HG03280 (cell line): ENCODE measurements around the gene IL21R.

ENCODE experiments used
- ATAC-seq: cut with Tn5 transposase; IDR thresholded peaks from one replicate; pipeline ENCODE4 v1.9.1; 2021; ENCODE audit warnings: mild to moderate bottlenecking, moderate library complexity; ENCODE audit not compliant: unreplicated experiment

The IL21R gene

DNA sequence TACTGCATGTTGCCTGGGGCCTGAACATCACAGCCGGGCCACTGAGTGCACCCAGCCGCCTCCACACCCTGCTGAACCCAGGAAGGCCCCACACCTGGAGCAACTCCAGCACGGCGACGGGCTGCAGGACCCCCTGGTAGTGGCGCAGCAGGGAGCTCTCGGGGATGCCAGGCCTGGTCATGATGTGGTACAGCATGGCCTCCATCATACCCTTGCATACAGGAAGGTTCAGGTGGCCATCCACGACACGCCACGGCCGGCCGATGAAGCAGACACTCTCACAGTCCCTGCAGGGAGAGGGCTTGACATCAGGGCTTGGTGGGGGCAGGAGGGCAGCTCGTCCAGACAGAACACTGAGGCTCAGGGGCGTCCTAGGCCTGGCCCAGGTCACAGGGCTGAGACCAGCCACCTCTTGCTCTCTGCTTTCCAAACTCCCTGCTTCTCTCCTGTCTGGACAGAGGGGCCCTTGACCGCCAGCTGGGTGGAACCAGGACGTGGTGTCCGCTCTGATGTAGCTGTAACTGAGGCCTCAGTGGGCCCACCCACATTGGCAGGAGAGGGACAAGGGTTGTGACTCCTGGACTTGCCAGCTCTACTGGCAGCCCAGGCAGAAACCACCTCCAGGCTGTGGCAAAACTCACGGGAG, 60.3 kb downstream of the IL21R start:
- ATAC-seq: no peak

DNA sequence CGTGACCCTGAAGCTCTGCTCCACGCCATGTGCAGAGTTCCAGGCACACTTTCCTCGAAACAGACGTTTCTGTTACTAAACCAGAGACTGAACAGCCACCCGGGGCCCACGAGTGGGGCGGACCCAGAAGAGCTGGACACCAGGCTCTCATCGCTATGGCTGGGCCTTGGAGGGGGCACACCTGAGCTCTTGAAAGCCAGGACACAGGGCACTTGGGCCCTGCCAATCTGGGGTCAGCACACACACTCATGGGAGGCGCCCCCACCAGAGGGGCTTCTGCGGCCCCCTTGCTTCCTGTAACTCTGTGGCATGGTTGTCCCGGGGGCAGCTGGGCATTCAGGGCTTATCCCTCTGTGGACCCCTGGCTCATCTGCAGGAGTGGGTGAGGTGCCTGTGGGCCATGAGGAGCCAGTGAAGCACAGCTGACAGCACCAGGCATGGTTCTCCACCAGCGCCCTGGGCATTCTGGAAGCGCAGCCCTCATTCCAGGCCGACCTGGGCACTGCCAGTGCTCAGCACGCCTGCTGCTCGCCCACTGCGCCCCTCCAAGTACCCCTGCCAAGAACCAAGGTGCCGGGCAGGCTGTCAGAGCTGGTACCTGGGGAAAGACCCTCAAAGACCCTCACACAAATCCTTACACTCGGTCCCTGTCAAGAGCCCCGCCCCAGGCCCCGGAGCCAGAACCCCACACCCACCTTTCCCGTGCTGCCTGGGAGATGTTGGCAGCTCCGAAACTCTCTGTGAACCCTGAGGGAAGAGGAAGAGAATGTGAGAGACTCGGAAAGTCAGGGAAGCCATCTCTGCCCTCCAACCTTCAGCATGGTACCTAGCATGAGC, 61.1 kb downstream of the IL21R start:
- ATAC-seq: no peak

DNA sequence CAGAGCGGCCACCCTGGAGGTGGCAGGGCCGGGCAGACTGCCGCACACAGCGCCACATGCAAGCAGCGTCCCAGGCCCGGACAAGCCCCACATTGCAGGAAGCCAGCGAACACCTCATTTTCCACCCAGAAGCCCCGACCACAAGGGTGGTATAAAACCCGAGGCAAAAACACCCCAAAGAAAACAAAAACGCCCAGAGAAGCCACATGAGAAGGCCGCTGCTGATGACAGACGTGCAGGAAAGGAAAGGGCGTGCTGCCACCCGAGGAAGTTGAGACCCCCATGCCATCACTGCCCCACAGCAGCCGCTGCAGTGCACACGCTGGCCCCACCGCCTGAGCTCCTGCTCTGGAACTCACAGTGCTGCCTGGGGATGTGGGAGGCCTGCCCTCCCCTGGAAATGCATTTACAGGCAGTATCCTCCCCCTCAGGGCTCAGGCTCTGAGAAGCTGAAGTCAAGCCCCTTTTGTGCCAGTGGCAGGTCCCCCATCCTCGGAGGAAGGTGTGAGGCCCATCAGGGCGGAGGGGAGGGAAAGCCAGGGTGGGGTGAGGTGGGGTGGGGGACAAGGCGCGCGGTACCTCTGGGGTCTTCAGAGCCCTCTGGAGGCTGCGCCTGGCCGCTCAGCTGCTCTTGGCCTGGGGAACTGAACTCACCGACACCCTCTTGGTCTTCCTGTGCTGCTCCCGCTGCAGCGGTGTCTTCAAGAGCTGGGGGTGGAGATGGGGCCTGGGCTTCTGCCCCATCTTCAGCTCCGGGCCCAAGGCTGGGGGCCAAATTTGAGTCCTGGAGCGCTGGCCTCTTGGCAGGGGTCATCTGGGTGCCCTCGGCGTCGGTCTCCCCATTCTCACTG, 62.0 kb downstream of the IL21R start:
- no peak for ATAC-seq

DNA sequence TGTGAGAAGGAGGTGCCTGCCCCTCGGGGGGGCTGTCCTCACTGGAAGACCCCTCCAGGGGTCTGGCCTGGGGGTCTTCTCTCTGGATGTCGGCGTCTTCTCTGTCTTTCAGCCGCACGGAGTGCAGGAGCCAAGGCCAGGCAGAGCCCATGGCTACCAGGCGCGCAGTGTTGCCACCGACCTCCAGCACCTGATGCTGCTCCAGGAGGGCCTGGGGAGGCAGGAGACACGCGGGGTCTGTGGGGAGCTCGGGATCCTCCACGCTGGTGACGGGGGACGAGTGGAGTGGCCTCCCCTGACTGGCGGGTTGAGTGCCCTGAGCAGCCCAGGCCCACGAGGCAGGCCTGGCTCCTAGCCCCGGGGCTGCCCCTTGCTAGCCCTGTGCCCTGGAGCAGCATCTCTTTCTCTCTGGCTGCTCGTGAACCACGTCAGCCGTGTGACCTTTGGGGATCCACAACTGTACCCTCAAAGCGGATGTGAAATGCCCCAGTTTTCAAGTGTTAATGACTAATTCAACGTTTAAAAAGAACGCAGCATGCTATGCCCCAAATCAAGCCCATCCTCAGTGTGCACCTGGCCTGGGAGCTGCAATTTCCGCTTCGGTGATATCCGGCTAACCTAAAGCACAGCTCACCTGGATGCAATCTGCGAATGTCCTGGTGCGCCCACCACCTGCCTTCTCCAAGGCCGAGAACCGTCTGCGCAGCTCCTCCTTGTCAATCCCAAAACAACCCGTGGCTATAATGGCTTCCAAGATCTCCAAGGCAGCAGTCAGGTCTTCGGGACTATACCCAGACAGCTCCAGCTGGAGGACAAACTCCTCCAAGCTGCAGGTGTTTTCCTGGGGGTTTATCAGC, 62.9 kb downstream of the IL21R start:
- no peak for ATAC-seq

DNA sequence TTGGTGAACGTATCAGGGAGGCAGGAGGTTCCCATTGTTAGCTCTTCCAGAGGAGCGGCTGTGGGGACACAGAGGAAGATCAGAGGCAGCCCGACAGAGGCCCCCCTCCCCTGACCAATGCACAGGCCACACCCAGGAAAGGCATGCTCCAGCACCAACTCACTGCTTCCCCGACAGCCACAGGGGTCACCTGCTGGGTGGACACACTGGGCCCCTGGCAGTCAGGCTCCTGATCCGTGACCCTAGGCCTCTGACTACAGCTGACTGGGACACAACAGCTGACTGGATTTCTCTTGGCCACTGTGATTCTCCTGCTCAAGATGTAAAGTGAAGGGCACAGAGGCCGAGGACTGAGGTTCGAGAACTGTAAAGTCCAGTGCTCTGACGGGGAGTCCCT, 63.5 kb downstream of the IL21R start:
- no peak for ATAC-seq

DNA sequence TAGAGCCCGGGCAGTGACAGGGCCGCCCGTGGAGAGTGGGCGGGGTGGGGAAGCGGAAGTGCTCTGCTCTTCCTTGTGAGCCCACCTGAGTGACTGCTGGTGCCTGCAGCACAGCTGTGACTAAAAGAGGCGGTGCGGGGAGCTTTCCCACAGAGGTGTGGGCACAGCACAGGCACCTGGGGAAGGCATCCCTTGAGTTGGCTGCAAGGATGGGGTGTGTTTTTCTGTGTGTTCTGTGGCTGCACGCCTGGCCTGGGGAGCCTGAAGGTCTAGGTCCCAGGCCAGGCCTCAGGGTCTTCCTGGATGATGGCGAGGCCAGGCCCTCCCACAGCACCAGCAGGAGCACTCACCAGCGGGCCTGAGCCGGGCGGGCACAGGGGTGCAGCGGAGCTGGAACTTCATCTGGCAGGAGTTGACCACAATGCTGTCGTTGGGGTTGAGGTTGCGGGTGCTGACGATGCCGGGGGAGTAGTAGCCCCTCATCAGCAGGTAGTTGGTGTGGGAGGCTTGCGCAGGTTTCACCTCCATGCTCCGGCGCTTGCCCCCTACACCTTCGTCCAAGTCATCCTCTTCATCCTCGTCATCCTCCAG, 67.1 kb downstream of the IL21R start:
- ATAC-seq: no peak

DNA sequence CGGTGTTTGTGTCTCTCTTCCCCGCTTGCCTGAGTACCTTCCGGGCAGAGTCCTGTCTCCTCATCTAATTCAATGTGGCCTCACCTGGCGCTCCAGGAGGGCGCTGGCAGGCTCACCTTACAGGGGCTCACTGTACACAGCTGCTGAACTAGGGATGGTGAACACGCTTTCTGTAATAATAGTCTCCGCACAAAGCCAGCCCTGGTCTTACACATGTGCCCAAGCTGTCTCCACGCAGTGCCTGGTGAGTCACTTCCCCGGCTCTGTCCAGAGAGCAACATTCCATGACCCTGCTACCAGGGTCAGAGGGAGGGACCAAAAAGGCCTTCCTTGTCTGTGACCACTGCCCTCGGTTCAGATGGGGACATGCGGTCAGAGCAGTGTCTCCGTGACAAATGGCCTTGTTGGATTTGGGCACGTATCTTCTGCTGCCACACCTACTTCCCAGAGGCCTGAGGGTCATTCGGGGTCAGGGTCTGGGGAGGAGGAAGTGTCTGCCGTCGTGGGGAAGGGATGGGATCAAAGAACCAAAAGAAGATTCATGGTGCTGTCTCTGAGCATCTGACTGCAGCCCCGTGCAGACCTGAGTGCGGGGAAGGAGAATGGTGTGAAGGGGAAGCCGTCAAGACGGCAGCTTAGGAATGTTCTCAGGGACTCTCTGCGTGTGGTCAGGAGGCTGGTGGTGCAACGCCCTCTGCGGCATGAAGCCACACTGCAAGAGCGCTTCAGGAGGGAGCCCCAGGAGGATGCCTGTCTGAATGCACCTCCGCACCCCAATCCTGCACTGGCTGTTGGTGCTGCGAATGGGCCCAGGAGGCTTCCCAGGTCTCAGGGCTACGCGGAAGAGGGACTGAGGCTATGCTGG, 68.8 kb downstream of the IL21R start:
- no peak for ATAC-seq

DNA sequence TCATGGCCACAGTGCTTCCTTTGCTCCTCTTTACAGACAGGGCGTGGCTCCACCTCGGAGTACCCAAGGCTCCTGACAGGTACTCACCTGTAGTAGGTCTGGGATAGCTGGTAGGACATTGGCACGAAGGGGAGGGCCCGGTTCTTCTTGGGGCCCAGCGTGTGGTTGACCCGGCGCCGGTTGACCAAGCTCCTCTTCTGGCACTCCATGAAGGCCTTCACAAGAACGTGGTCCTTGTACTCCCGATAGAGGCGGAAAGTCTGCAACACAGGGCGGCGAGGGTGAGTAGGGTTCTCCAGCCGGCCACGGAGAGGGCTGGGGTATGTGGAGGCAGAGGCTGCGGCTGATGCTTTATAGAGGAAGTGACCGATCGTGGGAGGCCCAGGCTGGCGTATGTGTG, 69.7 kb downstream of the IL21R start:
- ATAC-seq: no peak

DNA sequence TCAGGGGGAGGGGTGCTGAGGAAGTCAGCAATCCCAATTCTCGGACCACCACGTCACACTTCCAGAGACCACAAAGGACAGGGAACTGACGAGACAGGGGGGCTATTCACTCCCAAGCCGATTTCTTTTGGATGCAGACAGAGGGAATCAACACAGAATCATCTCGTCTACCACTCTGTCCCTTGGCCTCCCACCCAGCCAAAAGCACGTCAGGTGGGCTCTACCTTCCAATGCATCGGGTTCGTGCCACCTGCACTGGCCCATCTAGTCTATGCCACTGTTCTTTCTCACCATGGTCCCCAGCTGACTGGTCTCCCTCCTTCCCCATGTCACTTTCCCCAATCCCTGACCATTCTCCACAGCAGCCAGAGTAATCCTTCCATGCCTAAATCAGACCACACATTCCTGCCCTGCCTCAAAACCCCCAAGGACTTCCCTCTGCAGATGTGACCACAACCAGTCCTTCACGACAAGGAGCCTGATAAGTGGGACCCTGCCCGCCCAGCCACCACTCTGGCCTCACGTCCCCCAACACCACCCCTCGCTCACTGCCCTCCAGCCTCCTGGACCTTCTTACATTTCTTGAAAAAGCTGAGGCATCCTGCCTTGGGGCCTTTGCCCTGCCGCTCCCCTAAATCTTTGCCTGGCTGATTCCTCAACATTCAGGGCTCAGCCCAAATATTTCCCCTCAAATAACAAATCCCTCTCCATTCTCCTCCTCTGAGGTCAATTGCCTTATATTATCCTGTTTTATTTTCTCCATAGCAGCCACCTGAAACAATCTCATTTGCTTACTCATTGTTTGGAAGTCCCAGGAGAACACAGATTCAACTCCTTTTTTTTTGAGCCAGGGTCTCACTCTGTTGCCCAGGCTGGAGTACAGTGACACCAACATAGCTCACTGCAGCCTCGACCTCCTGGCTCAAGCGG, 70.4 kb downstream of the IL21R start:
- no peak for ATAC-seq

DNA sequence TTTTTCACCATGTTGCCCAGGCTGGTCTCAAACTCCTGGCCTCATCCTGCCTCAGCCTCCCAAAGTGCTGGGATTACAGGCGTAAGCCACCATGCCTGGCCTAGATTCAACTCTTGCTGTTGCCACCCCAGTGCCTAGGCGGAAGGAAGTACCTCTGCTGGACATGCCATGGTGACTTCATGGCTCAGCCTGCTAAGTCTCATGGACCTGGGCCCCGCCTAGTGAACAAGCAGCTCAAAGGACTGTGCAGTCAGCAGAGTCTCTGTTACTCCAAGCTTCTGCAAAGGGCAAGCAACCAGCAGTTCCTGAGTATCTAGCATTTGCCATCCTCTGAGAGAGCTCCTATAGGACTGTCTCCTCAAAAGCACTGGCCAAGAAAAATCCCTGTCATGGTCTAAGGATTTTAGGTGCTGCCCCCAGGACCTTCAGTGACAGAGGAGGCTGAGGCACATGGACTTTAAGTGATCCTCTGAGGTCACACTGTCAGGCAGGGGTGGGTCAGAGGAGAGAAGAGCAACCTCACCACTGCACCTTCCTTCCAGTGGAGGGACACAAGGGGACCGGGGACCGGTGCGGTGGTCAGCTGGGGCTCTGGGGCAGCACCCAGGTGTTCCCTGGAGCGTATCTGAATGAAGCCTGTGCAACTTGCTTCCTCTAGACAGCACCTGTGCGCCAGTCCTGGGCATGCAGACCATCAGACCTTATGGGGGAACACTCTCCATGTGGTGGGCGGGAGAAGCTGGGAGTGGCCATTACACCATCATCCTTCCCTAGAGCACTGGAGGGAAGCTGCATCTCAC, 71.3 kb downstream of the IL21R start:
- no peak for ATAC-seq

DNA sequence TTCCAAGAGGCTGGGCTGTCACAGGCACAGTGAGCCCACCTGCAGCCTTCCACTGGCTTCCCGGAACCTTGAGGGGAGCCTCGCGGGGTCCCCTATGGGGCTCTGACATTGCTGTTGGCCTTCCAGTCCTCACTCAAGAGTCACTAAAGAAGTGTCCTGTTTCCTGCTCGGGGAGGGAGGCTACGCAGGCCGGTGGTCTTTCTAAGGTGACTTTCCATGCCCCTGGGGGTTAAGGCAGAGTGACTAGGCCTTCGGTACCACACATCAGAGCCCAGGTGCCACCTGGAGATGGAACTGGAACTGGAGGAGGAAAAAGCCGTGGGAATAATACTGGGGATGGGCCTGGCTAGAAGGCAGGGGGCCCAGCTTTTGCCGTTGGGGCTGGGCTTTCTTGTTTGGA, 72.1 kb downstream of the IL21R start:
- no peak for ATAC-seq

DNA sequence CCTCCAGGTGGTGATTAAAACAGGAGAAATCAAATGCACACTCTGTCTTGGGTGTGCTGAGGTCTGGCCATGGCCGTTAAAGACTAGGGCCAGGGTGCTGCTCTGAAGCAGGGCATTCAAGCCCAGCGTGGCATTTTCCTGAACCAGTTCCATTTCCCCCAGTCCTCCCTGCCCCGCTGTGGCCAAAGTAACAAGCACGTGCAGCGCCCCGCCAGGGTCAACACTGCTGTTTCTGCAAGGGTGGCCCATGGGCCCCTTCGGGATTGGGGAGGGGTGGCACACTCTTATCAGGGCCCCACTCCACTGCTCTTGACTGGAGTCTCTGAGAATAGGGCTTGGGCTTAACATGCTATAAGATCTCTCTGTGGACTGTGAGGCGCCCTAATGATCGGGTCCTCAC, 72.9 kb downstream of the IL21R start:
- no peak for ATAC-seq

DNA sequence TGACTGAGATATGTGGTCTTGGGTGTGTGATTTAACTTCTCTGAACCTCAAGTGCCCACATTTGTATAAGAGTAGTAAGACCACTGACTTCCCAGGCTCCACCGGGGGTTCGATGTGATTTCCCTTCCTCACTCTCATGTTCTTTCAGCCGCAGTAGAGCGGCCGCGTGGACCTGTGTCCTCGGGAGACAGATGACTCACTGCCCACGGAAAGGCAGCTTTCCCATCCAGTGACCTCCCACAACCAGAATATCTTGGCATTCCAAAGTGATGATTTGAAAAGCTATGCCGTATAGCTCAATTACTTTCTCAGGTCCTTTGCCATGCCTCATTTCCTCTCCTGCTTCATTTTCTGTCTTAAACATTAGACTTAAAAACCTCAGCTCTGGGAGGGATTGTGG, 73.6 kb downstream of the IL21R start:
- no peak for ATAC-seq

DNA sequence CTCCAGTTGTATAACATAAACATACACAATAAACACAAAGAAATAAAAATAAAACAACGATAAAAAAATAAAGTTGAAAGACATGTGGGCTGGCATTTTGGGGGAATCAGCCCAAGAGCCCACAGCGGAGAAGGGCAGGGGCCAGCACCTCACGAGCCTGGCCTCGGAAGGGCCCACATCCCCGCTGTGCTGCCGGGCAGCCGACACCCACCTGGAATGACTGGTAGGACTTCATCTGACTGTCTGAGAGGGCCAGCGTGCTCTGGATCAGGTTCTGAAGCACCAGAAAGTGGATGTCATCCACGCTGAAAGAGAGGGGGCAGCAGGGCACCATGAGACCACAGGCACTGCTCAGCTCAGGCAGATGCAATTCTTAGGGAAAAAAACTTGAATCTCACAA, 74.3 kb downstream of the IL21R start:
- no peak for ATAC-seq

DNA sequence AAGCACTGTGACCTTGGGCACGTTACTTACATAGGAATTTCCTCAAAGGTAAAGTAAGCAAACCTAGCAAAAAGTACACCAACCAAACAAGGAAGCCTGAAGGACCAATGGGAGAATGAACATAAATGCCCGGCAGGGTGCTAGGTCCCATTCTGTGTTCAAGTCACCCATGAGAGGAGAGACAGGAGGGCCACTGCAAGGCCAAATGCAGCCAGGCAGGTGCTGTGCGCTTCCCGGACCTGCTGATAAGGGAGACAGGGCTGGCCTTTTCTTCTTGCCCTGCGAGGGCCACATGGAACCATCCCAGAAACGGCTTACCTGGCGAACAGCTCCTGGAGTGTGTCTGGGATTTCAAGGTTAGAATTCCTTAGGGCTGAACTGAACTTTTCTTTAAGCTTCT, 78.8 kb downstream of the IL21R start:
- ATAC-seq: no peak

DNA sequence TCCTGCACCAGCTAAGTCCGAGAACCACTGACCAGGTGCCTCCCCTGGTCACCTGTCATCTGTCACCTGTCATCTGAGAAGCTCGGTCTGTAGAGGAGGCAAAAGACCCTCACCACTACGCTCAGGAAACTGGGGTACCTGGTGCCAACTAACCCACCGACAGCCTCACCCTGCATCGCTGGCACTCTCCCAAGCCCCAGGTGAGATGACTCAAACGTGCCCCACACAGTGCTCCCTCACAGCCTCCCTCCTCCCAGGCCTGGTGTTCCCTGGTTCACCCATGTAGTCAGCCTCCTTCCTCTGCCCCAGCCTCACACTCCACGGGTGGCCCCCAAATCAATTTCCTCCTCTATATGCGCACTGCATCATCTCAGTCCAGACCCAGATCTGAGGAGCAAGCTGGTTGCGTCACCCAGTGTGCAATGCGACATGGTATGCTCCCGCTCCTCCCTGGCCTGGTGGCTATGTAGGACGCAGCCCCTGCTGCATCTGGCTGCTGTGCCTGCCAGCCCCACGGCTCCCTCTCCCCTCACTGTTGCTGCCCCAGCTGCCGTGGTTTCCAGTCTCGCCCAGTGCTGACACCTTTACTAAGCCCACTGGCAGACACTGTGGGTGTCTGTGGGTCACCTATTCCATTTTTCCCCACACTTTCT, 79.4 kb downstream of the IL21R start:
- no peak for ATAC-seq
